GM13976 (cell line): Measurements from ENCODE around the gene C1RL.

Experiments used
- DNase-seq: peaks from one replicate; pipeline ENCODE4 v3.0.0; 2012; ENCODE audit warnings: low spot score
- in situ Hi-C: fragments of 300-500 bp; cut with MboI; formaldehyde crosslinking; loops from one replicate; pipeline ENCODE4 v1.12.0; 2022; ENCODE audit warnings: low sequenced_read_pairs, mixed read lengths, inconsistent platforms; ENCODE audit not compliant: unreplicated experiment
- TF ChIP-seq, protein P1 (sequence below): IDR thresholded peaks from 2 replicates; pipeline ENCODE4 v1.5.1; 2012; ENCODE audit warnings: borderline replicate concordance, mild to moderate bottlenecking; ENCODE audit not compliant: insufficient read depth; ENCODE audit errors: extremely low read depth, missing control alignments, control extremely low read depth

C1RL gene

DNA sequence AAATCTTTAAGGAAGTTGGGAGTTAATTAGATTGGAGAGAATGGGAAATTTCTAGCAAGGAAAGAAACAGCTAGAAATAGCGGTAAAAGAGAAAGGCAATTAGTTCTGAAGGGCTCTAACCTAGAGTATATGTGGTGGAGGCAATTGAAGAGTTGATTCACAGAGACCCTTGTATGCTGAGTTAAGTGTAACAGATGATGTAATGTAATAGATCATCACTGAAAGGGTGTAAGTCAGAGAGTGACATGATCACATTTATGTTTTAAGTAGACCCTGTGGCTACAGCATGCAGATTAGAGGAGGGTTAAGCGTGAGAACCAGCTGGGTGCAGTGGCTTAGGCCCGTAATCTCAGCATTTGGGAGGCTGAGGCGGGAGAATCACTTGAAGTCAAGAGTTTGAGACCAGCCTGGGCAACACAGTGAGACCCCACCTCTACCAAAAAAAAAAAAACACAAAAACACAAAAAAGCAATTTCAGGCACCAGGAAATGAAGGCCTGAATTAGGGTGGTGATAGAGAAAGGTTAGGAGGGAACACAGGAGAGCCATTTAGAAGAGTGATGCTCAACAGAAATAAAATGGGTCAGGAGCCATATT is 16.7 kb upstream of the C1RL start:
- TF ChIP-seq, protein P1, sequence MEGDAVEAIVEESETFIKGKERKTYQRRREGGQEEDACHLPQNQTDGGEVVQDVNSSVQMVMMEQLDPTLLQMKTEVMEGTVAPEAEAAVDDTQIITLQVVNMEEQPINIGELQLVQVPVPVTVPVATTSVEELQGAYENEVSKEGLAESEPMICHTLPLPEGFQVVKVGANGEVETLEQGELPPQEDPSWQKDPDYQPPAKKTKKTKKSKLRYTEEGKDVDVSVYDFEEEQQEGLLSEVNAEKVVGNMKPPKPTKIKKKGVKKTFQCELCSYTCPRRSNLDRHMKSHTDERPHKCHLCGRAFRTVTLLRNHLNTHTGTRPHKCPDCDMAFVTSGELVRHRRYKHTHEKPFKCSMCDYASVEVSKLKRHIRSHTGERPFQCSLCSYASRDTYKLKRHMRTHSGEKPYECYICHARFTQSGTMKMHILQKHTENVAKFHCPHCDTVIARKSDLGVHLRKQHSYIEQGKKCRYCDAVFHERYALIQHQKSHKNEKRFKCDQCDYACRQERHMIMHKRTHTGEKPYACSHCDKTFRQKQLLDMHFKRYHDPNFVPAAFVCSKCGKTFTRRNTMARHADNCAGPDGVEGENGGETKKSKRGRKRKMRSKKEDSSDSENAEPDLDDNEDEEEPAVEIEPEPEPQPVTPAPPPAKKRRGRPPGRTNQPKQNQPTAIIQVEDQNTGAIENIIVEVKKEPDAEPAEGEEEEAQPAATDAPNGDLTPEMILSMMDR: no peak
- in situ Hi-C loops: no loop called here
- no peak for DNase-seq

DNA sequence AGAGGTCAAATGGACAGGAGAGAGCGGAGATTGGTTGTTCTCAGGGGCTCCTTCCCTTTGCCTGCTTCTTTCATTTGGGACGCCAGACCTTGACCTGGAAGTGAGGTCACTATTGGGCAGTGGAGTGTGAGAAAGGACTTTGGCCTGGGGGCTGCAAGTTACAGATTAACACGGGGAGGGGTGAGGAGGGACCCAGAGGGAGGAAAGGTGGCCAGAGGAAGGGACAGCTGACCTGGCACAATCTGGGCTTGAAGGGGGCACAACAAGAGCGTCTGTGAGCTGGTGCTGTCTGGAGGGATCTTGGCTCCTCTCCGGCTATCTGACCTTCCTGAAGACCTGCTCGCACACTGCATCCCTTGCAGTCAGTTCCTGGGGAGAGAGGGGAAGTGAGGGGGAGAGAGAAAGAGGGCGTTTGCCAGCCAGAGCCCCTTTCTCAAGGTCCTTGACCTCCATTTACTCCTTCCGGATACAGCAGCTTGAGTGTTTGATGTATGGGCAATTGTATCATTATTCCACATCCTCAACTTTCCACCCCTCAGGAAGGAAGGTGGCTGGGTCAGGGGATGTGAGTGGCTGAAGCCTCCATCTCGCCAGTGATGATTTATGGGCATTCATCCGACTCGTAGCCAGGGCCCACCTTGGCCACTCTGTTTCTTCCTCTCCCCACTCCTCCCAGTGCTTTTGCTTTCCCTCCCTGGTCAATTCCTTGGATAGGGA is 14.9 kb upstream of the C1RL start:
- in situ Hi-C loops: loop anchor here (25.0 kb wide), 1 partner anchor 187 kb away; the partner anchor contains the start of genes ATN1, C12orf57 and RNU7-1
- TF ChIP-seq, protein P1: no peak

DNA sequence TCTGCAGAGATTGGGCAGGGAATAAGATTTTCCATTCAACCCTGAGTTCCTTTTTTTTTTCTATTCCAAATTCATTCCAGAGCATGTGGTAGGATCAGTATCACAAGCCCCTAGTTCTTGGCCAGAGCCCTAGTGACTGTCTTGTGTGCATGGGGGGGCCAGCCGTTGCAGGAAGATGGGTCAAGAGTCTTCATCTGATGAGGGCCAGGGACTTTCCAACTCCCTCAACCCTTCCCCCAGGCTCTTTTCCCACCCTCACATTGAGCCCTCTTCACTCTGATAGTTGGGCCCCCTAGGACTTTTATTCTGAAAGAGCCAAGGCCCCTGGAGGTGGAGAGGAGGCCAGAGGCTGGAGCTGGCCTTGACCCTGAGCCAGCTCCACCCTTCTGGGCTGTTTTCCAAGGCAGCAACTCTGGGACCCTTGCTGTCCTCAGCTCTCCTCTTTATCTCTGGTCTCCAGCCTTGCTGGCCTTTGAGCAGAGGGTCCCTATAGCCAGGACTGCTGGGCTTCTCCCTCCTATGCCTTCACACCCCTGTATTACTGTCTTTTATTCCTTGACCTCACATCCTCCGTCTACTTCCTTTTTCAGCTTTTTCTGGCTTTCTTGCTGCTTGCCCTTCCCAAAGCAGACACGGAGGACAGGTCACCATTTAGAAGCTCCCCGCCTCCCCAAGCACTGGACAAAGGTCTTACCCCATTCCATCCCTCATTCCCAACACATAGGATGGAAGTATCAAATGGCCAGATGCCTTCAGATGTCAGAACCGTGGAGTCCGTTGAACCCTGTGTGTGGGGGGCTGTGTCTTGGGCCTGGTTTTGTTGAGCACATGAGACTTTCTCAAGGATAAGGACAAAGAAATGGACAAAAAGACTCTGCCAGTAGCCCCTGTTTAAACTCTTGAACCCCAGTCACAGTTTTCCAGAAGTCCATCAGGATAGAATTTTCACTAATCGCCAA is 14.1 kb upstream of the C1RL start:
- DNase-seq: no peak
- in situ Hi-C loops: loop anchor here (25.0 kb wide), 1 partner anchor 186 kb away; the partner anchor contains the start of genes ATN1, C12orf57 and RNU7-1

More for the DNA sequence above, 14.9 kb upstream of the C1RL start:
- no peak for DNase-seq

DNA sequence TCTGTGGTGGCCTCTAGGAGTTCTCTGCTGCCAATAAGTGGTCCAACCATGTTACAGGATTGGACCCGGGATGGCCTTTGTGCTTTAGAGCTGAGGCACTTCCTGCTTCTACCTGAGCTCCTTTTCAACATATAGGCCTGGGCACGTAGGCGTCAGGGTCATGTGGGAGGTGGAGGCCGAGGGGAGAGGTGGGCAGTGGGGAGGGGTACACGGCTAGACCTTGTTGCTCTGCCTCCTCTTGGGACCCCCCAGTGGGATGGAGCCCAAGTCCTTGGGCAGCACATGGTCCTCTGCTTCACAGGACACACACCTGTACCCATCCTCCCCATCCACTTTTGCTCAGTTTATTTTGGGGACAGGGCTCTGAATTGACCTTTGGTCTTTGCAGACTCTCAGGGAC is 12.3 kb upstream of the C1RL start:
- DNase-seq: no peak
- in situ Hi-C loops: loop anchor here (25.0 kb wide), 1 partner anchor 184 kb away; the partner anchor contains the start of genes ATN1, C12orf57 and RNU7-1
- TF ChIP-seq, protein P1: no peak

More for the DNA sequence above, 14.1 kb upstream of the C1RL start:
- TF ChIP-seq, protein P1: no peak

DNA sequence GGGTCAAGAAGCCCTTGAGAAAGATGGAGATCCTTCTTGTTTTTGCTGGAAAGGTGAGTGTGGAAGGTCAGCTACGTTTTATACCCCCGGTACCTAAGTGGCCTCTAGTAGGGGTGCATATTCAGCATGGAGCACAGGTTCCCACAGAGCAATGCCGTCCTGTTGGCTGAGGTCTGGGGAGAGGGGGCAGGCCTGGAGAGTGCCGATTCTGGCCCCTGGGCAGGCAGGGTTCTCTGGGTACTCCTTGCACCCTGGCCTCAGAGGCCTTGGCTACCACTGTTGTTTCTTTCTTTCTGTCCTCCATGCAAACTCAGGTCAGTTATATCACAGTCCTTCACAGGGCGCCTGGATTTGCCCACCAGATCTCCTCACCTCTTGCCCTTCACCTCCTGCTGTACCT is 11.2 kb upstream of the C1RL start:
- in situ Hi-C loops: loop anchor here (25.0 kb wide), 1 partner anchor 183 kb away; the partner anchor contains the start of genes ATN1, C12orf57 and RNU7-1
- no peak for DNase-seq
- TF ChIP-seq, protein P1: no peak

DNA sequence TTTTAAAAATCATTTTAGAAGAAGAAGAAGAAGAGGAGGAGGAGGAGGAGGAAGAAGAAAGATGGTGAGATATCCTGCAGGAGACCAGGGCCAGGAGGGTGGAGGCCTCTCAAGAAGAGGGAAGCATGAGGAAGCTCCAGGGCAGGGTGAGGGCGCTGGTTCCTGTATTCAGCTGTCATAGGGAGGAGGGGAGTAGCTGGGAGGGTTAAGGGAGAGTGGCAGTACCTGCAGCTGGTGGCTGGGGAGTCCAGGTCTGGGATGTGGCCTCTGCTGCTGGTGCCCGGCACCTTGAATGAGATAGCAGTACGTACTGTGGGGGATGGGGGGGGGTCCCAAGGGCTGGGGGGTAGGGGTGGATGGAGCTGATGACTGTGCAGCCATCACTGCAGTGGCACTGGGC is 9.9 kb upstream of the C1RL start:
- TF ChIP-seq, protein P1: no peak
- in situ Hi-C loops: loop anchor here (25.0 kb wide), 1 partner anchor 182 kb away; the partner anchor contains the start of genes ATN1, C12orf57 and RNU7-1
- DNase-seq: no peak
